Vagina (tissue), 2 donors: ENCODE results near the gene LIN9. TPM values are rescaled to one million over a fixed set of nuclear protein-coding genes. Genes with fewer than 3 reads are reported as not detected.

Experiments
- DNase-seq, 2 donors: peaks; one replicate each; pipeline ENCODE4 v3.0.0-alpha.2; 2017; ENCODE audit errors: extremely low spot score in 2 of 2
- H3K27ac ChIP-seq: fragments of 200-600 bp; sonication (generic); one replicate; pipeline ENCODE4 v1.5.1; 2019
- H3K27me3 ChIP-seq: fragments of 200-600 bp; sonication (generic); one replicate; pipeline ENCODE4 v1.5.1; 2019
- H3K36me3 ChIP-seq, 2 donors: fragments of 200-600 bp; sonication (generic); one replicate each; pipeline ENCODE4 v1.5.1; 2017 to 2019
- H3K4me1 ChIP-seq: fragments of 200-600 bp; sonication (generic); one replicate; pipeline ENCODE4 v1.5.1; 2019
- H3K4me3 ChIP-seq, 2 donors: fragments of 200-600 bp; sonication (generic); 1 replicate in 1 of 2; 2 replicates in 1 of 2; pipeline ENCODE4 v1.5.1; 2016 to 2019
- H3K9me3 ChIP-seq: fragments of 200-600 bp; sonication (generic); one replicate; pipeline ENCODE4 v1.5.1; 2019
- CTCF ChIP-seq, 3 experiments: fragments of 450-650 bp in 2 of 3; fragments of 200-600 bp in 1 of 3; sonication (generic) in 1 of 3; IDR thresholded peaks; one replicate each; pipeline ENCODE4 v1.5.1; 2017 to 2019; ENCODE audit warnings: antibody characterized with exemption in 3 of 3, mild to moderate bottlenecking in 2 of 3, moderate library complexity in 2 of 3
- POLR2A ChIP-seq, 2 donors: fragments of 450-650 bp; IDR thresholded peaks; one replicate each; pipeline ENCODE4 v1.6.1; 2017; ENCODE audit warnings: antibody characterized with exemption in 2 of 2, mild to moderate bottlenecking in 2 of 2, moderate library complexity in 2 of 2
- POLR2AphosphoS5 ChIP-seq, 2 donors: sonication (generic); formaldehyde crosslinking; IDR thresholded peaks; one replicate each; pipeline ENCODE4 v1.9.0; 2017; ENCODE audit warnings: antibody characterized with exemption in 2 of 2, mild to moderate bottlenecking in 2 of 2, low read depth in 1 of 2; ENCODE audit not compliant: insufficient read depth in 1 of 2
- intact Hi-C: fragments of 100-400 bp; cut with DNase I; formaldehyde crosslinking; loops from one replicate; pipeline ENCODE4 v1.15.1; 2023
- total RNA-seq: library from RNA; depleted of rRNA; stranded (reverse); fragments of >200 nt; gene quantifications from one replicate; pipeline ENCODE4 v1.2.3, GENCODE V29; 2016

Gene LIN9
- total RNA-seq, 1 donor from 2014 or later: 3.9 TPM

- intact Hi-C loops: no loop called here
- TF ChIP-seq POLR2A (IDR thresholded peaks at IDR 0.05) (no peak), CTCF (IDR thresholded peaks at IDR 0.05) (no peak), POLR2AphosphoS5 (IDR thresholded peaks at IDR 0.05; ENCODE audit: insufficient read depth in 1 of 2, low read depth in 1 of 2) (no peak)
- Histone ChIP-seq H3K27ac (no peak overlapping the region), H3K36me3 (no peaks in the 10 kb centered on the region), H3K27me3 (no peaks in the 10 kb centered on the region), H3K4me3 (no peak overlapping the region), H3K9me3 (no peaks in the 10 kb centered on the region), H3K4me1 (no peaks in the 10 kb centered on the region)
- DNase-seq: no peak
These were observed 24.0 kb upstream of the LIN9 start for GRCh38 chr1:226332947-226333346.

GRCh38 chr1:226329237-226329636 lies 20.3 kb upstream of the LIN9 start:
- intact Hi-C loops: no loop called here
- TF ChIP-seq CTCF (IDR thresholded peaks at IDR 0.05) (no peak), POLR2A (IDR thresholded peaks at IDR 0.05) (no peak), POLR2AphosphoS5 (IDR thresholded peaks at IDR 0.05; ENCODE audit: insufficient read depth in 1 of 2, low read depth in 1 of 2) (no peak)
- H3K36me3 ChIP-seq: no peaks in the 10 kb centered on the region

GRCh38 chr1:226327761-226328162 lies 18.8 kb upstream of the LIN9 start:
- H3K4me3 ChIP-seq: no peak overlapping the region
- no peaks in the 10 kb centered on the region for H3K36me3 ChIP-seq
- no peak for TF ChIP-seq POLR2AphosphoS5 (IDR thresholded peaks at IDR 0.05; ENCODE audit: insufficient read depth in 1 of 2, low read depth in 1 of 2)
- no peak for TF ChIP-seq POLR2A (IDR thresholded peaks at IDR 0.05)
- no peak overlapping the region for H3K27ac ChIP-seq
- H3K27me3 ChIP-seq: no peaks in the 10 kb centered on the region
- no peak for DNase-seq
- intact Hi-C loops: no loop called here
- H3K4me1 ChIP-seq: no peaks in the 10 kb centered on the region
- H3K9me3 ChIP-seq: no peaks in the 10 kb centered on the region

More at GRCh38 chr1:226329237-226329636, 20.3 kb upstream of the LIN9 start:
- H3K27ac ChIP-seq: no peak overlapping the region
- H3K4me3 ChIP-seq: no peak overlapping the region
- no peaks in the 10 kb centered on the region for H3K27me3 ChIP-seq
- no peaks in the 10 kb centered on the region for H3K9me3 ChIP-seq
- no peak for DNase-seq
- H3K4me1 ChIP-seq: no peaks in the 10 kb centered on the region

GRCh38 chr1:226325178-226325577 lies 16.2 kb upstream of the LIN9 start:
- no peak for DNase-seq
- intact Hi-C loops: no loop called here

GRCh38 chr1:226324479-226324878 lies 15.5 kb upstream of the LIN9 start:
- H3K27me3 ChIP-seq: no peaks in the 10 kb centered on the region
- no peak overlapping the region for H3K27ac ChIP-seq
- no peak for TF ChIP-seq POLR2A (IDR thresholded peaks at IDR 0.05)
- no peak for TF ChIP-seq CTCF (IDR thresholded peaks at IDR 0.05)
- no peak for TF ChIP-seq POLR2AphosphoS5 (IDR thresholded peaks at IDR 0.05; ENCODE audit: insufficient read depth in 1 of 2, low read depth in 1 of 2)
- no peaks in the 10 kb centered on the region for H3K36me3 ChIP-seq
- DNase-seq: no peak
- no peak overlapping the region for H3K4me3 ChIP-seq
- H3K9me3 ChIP-seq: no peaks in the 10 kb centered on the region
- intact Hi-C loops: no loop called here
- no peaks in the 10 kb centered on the region for H3K4me1 ChIP-seq

More at GRCh38 chr1:226325178-226325577, 16.2 kb upstream of the LIN9 start:
- Histone ChIP-seq H3K27ac (no peak overlapping the region), H3K36me3 (no peaks in the 10 kb centered on the region), H3K4me3 (no peak overlapping the region), H3K27me3 (no peaks in the 10 kb centered on the region), H3K4me1 (no peaks in the 10 kb centered on the region), H3K9me3 (no peaks in the 10 kb centered on the region)
- TF ChIP-seq CTCF (IDR thresholded peaks at IDR 0.05): no peak
- TF ChIP-seq POLR2AphosphoS5 (IDR thresholded peaks at IDR 0.05; ENCODE audit: insufficient read depth in 1 of 2, low read depth in 1 of 2): no peak
- no peak for TF ChIP-seq POLR2A (IDR thresholded peaks at IDR 0.05)
